GM19193 (cell line): ENCODE results near the gene LEMD2.

Experiments used
- POLR2A ChIP-seq: IDR thresholded peaks from 4 replicates; pipeline ENCODE4 v1.6.1; 2011; ENCODE audit not compliant: insufficient read depth, insufficient read length; ENCODE audit errors: extremely low read depth

Gene LEMD2

GRCh38 chr6:33807606-33808005 lies 18.7 kb upstream of the LEMD2 start:
- no peak for TF ChIP-seq POLR2A

GRCh38 chr6:33806841-33807240 lies 17.9 kb upstream of the LEMD2 start:
- no peak for TF ChIP-seq POLR2A

GRCh38 chr6:33803571-33804053 lies 14.7 kb upstream of the LEMD2 start, which contains the start of gene MLN:
Gene MLN, minus strand, starts transcription at chr6:33804003. Its CDS starts 2,840 bp downstream, at chr6:33801163.
- TF ChIP-seq POLR2A, result no peak

- no peak for TF ChIP-seq POLR2A
Measured at GRCh38 chr6:33802186-33802958, 13.4 kb upstream of the LEMD2 start.

GRCh38 chr6:33801611-33802010 lies 12.7 kb upstream of the LEMD2 start:
- no peak for TF ChIP-seq POLR2A

GRCh38 chr6:33800248-33800969 lies 11.5 kb upstream of the LEMD2 start:
- TF ChIP-seq POLR2A, result no peak

GRCh38 chr6:33799454-33800113 lies 10.7 kb upstream of the LEMD2 start:
- no peak for TF ChIP-seq POLR2A

GRCh38 chr6:33798343-33798848 lies 9.5 kb upstream of the LEMD2 start:
- no peak for TF ChIP-seq POLR2A

- no peak for TF ChIP-seq POLR2A
Measured at GRCh38 chr6:33797626-33798342, 8.9 kb upstream of the LEMD2 start.

GRCh38 chr6:33794910-33795623 lies 6.1 kb upstream of the LEMD2 start:
- TF ChIP-seq POLR2A, result no peak

GRCh38 chr6:33792981-33793380 lies 4.1 kb upstream of the LEMD2 start:
- TF ChIP-seq POLR2A, result no peak

GRCh38 chr6:33791620-33792019 lies 2.7 kb upstream of the LEMD2 start:
- TF ChIP-seq POLR2A, result no peak

GRCh38 chr6:33790910-33791309 lies 2.0 kb upstream of the LEMD2 start:
- no peak for TF ChIP-seq POLR2A

- no peak for TF ChIP-seq POLR2A
Measured at GRCh38 chr6:33790379-33790778, 1.4 kb upstream of the LEMD2 start.

- TF ChIP-seq POLR2A, result no peak
Measured at GRCh38 chr6:33789550-33789895, 593 bp upstream of the LEMD2 start.
